SU-DHL-6 (cell line): ENCODE data around the gene NAA40.

ENCODE experiments used
- H2AFZ ChIP-seq: fragments of 200-600 bp; sonication (generic); 2 replicates; pipeline ENCODE4 v1.6.1; 2014; ENCODE audit warnings: low read depth, mild to moderate bottlenecking, moderate library complexity, mixed read lengths, antibody characterized with exemption, low read length; ENCODE audit not compliant: severe bottlenecking
- H3F3A ChIP-seq: fragments of 200-600 bp; shearing (Covaris generic); 2 replicates; pipeline ENCODE4 v1.6.0; 2016; ENCODE audit warnings: antibody characterized with exemption, mild to moderate bottlenecking; ENCODE audit not compliant: insufficient read depth
- H3K27ac ChIP-seq: fragments of 200-600 bp; sonication (generic); 2 replicates; pipeline ENCODE4 v1.5.1; 2016; ENCODE audit warnings: low read depth, mild to moderate bottlenecking, low read length, moderate library complexity, mixed read lengths
- H3K27me3 ChIP-seq: fragments of 200-600 bp; sonication (generic), shearing (Covaris generic); 2 replicates; pipeline ENCODE4 v1.6.0; 2014; ENCODE audit warnings: mild to moderate bottlenecking, low read length
- H3K36me3 ChIP-seq: fragments of 200-600 bp; sonication (generic); 2 replicates; pipeline ENCODE4 v1.6.1; 2014; ENCODE audit warnings: mild to moderate bottlenecking, low read length, mixed read lengths
- H3K4me2 ChIP-seq: fragments of 300-600, 200-600 bp; shearing (Covaris generic), sonication (generic); 2 replicates; pipeline ENCODE4 v1.6.0; 2014; ENCODE audit warnings: low read length, low read depth, mild to moderate bottlenecking; ENCODE audit not compliant: poor library complexity, severe bottlenecking
- H3K4me3 ChIP-seq: fragments of 200-600 bp; sonication (generic); 2 replicates; pipeline ENCODE4 v1.5.1; 2014; ENCODE audit warnings: antibody characterized with exemption, low read length, mild to moderate bottlenecking, mixed read lengths; ENCODE audit not compliant: insufficient read depth, poor library complexity, severe bottlenecking
- H3K79me2 ChIP-seq: fragments of 200-600 bp; sonication (generic); 2 replicates; pipeline ENCODE4 v1.6.1; 2014; ENCODE audit warnings: mild to moderate bottlenecking, low read length, moderate library complexity; ENCODE audit not compliant: insufficient read depth
- H3K9ac ChIP-seq: fragments of 200-600 bp; sonication (generic); 2 replicates; pipeline ENCODE4 v1.7.0; 2014; ENCODE audit warnings: mild to moderate bottlenecking, low read length
- H3K9me2 ChIP-seq: fragments of 200-600 bp; sonication (generic); replicated peaks from 2 replicates; pipeline ENCODE4 v1.6.1; 2014; ENCODE audit warnings: low read length; ENCODE audit not compliant: insufficient read depth
- H3K9me3 ChIP-seq: fragments of 200-600 bp; sonication (generic); 2 replicates; pipeline ENCODE4 v1.6.1; 2014; ENCODE audit warnings: low read length, mixed read lengths; ENCODE audit not compliant: insufficient read depth
- H4K20me1 ChIP-seq: fragments of 200-600 bp; sonication (generic); 2 replicates; pipeline ENCODE4 v1.6.1; 2014; ENCODE audit warnings: low read depth, mild to moderate bottlenecking, antibody characterized with exemption, low read length, moderate library complexity, mixed read lengths
- EZH2phosphoT487 ChIP-seq: fragments of 200-600 bp; sonication (generic), shearing (Covaris generic); conservative IDR thresholded peaks from 2 replicates; pipeline ENCODE4 v1.6.1; 2018; ENCODE audit warnings: mild to moderate bottlenecking, antibody characterized with exemption, low read length, moderate library complexity, mixed read lengths
- TF ChIP-seq, protein P1 (sequence below): fragments of 200-600 bp; sonication (generic); IDR thresholded peaks from one replicate; pipeline ENCODE4 v1.5.1; 2017; ENCODE audit warnings: antibody characterized with exemption, mild to moderate bottlenecking, low read length, moderate library complexity; ENCODE audit not compliant: insufficient read depth, poor library complexity, severe bottlenecking

The NAA40 gene

DNA sequence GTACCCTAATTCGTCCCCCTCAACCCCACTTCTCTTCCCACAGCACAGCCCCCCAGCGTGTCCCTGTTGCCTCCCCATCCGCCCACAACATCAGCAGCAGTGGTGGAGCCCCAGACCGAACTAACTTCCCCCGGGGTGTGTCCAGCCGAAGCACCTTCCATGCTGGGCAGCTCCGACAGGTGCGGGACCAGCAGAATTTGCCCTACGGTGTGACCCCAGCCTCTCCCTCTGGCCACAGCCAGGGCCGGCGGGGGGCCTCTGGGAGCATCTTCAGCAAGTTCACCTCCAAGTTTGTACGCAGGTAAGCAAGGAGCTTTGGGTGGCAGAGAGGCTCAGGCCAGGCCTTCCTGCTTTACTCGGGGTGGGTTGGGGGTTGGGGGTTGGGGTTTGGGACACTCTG lies 34.1 kb upstream of the NAA40 start:
- no peak overlapping the region for H3K4me3 ChIP-seq
- no peak overlapping the region for H3K27ac ChIP-seq
- H3K4me2 ChIP-seq: no peak overlapping the region
- H3K9me2 ChIP-seq: no peaks in the 10 kb centered on the region
- H4K20me1 ChIP-seq: no peaks in the 10 kb centered on the region
- no peaks in the 10 kb centered on the region for H3K9me3 ChIP-seq
- no peaks in the 10 kb centered on the region for H3K27me3 ChIP-seq
- TF ChIP-seq, protein P1, sequence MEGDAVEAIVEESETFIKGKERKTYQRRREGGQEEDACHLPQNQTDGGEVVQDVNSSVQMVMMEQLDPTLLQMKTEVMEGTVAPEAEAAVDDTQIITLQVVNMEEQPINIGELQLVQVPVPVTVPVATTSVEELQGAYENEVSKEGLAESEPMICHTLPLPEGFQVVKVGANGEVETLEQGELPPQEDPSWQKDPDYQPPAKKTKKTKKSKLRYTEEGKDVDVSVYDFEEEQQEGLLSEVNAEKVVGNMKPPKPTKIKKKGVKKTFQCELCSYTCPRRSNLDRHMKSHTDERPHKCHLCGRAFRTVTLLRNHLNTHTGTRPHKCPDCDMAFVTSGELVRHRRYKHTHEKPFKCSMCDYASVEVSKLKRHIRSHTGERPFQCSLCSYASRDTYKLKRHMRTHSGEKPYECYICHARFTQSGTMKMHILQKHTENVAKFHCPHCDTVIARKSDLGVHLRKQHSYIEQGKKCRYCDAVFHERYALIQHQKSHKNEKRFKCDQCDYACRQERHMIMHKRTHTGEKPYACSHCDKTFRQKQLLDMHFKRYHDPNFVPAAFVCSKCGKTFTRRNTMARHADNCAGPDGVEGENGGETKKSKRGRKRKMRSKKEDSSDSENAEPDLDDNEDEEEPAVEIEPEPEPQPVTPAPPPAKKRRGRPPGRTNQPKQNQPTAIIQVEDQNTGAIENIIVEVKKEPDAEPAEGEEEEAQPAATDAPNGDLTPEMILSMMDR: no peak
- TF ChIP-seq EZH2phosphoT487: no peak
- no peak overlapping the region for H3K9ac ChIP-seq
- 0 out of 2 replicates have a peak, but pooled peaks cover 3% of the 10 kb centered on the region for H3K36me3 ChIP-seq
- no peaks in the 10 kb centered on the region for H3K79me2 ChIP-seq
- no peak overlapping the region for H2AFZ ChIP-seq
- H3F3A ChIP-seq: no peaks in the 10 kb centered on the region

DNA sequence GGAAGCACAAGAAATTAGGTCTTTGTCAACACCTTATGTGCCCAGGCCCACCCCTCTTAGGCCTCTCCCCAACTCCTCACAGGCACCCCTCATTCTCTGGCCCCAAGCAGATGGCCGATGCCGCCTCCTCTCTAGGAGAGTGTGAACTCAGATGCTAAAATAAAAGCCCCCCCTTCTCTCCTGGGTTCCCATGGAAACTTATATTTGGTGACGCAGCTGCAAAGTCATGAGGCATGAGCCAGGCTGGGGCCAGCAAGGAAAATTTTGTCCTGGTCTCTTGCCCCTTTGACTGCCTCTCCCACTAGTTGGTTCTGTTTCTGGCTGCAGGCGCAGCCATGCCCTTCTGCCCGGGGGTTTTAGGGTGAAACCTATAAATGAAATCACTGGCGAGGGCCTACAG lies 33.6 kb upstream of the NAA40 start:
- H3K79me2 ChIP-seq: no peaks in the 10 kb centered on the region
- H3K36me3 ChIP-seq: 0 out of 2 replicates have a peak, but pooled peaks cover 3% of the 10 kb centered on the region
- H3K9me2 ChIP-seq: no peaks in the 10 kb centered on the region
- TF ChIP-seq, protein P1: no peak
- no peak for TF ChIP-seq EZH2phosphoT487
- no peak overlapping the region for H3K4me3 ChIP-seq
- H3K4me2 ChIP-seq: no peak overlapping the region
- H2AFZ ChIP-seq: no peak overlapping the region
- H3K9me3 ChIP-seq: no peaks in the 10 kb centered on the region
- H3K27me3 ChIP-seq: no peaks in the 10 kb centered on the region
- H3F3A ChIP-seq: no peaks in the 10 kb centered on the region
- no peak overlapping the region for H3K27ac ChIP-seq
- H4K20me1 ChIP-seq: no peaks in the 10 kb centered on the region
- H3K9ac ChIP-seq: no peak overlapping the region

DNA sequence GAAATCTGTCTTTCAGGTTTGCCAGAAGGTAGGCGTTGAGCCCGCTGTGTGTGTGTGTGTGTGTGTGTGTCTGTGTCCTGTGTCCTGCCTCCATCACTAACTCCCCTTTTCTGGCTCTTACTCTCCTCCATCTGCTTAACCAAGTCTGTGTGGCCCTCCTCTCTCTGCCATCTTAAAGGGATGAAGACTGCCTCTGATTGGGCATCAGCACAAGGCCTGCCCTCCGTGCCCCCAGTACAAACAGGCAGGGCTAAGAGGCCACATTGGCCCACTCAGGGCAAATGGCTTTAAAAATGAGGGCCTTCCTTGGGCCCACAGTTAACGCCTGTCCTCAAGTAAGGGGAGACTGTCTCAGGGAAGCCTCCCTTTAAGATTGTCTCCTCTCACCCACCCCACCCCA lies 32.7 kb upstream of the NAA40 start:
- H2AFZ ChIP-seq: no peak overlapping the region
- no peak overlapping the region for H3K9ac ChIP-seq
- no peaks in the 10 kb centered on the region for H3K36me3 ChIP-seq
- TF ChIP-seq, protein P1: no peak
- no peak for TF ChIP-seq EZH2phosphoT487
- no peak overlapping the region for H3K4me3 ChIP-seq
- H3K9me3 ChIP-seq: no peaks in the 10 kb centered on the region
- no peaks in the 10 kb centered on the region for H3K27me3 ChIP-seq
- no peaks in the 10 kb centered on the region for H3K79me2 ChIP-seq
- H4K20me1 ChIP-seq: no peaks in the 10 kb centered on the region
- no peaks in the 10 kb centered on the region for H3F3A ChIP-seq
- H3K27ac ChIP-seq: no peak overlapping the region
- no peaks in the 10 kb centered on the region for H3K9me2 ChIP-seq
- H3K4me2 ChIP-seq: no peak overlapping the region
